OCI-LY3 (cell line): ENCODE results near the gene PREX1.

Source experiments
- EZH2phosphoT487 ChIP-seq: fragments of 200-600 bp; shearing (Covaris generic); IDR thresholded peaks from 2 replicates; pipeline ENCODE4 v1.6.1; 2018; ENCODE audit warnings: antibody characterized with exemption, mixed run types, low read depth
- TF ChIP-seq, protein P1 (sequence below): fragments of 200-600, 300-600 bp; sonication (generic); IDR thresholded peaks from 2 replicates; pipeline ENCODE4 v1.5.1; 2014; ENCODE audit warnings: antibody characterized with exemption, low read length, low read depth

DNA sequence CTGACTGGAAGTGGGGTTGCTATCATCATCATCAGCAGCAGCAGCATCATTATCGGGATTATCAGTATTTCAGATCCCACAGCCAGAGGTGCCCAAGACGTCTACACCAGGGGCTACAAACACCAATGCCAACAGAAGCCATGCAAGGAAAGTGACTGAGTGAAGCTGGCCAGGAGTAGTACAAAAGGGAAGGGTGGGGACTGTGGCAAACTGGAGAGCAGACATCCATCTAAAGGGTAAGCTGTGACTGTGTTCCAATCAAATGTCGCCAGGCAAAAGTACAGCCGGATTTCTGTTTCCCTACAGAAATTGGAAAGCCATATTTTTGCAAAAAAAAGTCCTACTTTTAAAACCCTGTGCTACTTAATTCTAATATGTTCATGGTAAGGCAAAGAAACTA lies 50.0 kb downstream of the PREX1 start:
- TF ChIP-seq, protein P1, sequence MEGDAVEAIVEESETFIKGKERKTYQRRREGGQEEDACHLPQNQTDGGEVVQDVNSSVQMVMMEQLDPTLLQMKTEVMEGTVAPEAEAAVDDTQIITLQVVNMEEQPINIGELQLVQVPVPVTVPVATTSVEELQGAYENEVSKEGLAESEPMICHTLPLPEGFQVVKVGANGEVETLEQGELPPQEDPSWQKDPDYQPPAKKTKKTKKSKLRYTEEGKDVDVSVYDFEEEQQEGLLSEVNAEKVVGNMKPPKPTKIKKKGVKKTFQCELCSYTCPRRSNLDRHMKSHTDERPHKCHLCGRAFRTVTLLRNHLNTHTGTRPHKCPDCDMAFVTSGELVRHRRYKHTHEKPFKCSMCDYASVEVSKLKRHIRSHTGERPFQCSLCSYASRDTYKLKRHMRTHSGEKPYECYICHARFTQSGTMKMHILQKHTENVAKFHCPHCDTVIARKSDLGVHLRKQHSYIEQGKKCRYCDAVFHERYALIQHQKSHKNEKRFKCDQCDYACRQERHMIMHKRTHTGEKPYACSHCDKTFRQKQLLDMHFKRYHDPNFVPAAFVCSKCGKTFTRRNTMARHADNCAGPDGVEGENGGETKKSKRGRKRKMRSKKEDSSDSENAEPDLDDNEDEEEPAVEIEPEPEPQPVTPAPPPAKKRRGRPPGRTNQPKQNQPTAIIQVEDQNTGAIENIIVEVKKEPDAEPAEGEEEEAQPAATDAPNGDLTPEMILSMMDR: no peak
- no peak for TF ChIP-seq EZH2phosphoT487
